ENCODE measurements around the gene PIGZ.

The PIGZ gene

GRCh38 chr3:197001972-197002700, 33.5 kb upstream of the PIGZ start:
- DNase-seq, result peak; percentile 32 to 80 (median 68)

- DNase-seq, result no peak
These were observed 32.7 kb upstream of the PIGZ start for GRCh38 chr3:197001106-197001971.

- peak; percentile 31 to 64 (median 56) for DNase-seq
These were observed 31.6 kb upstream of the PIGZ start for GRCh38 chr3:197000211-197000610.

- DNase-seq, result no peak
These were observed 30.5 kb upstream of the PIGZ start for GRCh38 chr3:196998966-196999760.

GRCh38 chr3:196997311-196997710, 28.7 kb upstream of the PIGZ start:
- DNase-seq, result no peak

GRCh38 chr3:196996454-196997265, 28.0 kb upstream of the PIGZ start:
- DNase-seq, result no peak

GRCh38 chr3:196995646-196996355, 27.2 kb upstream of the PIGZ start:
- no peak for DNase-seq

GRCh38 chr3:196995027-196995426, 26.4 kb upstream of the PIGZ start:
- no peak for DNase-seq

GRCh38 chr3:196994056-196994455, 25.4 kb upstream of the PIGZ start:
- DNase-seq, result no peak

GRCh38 chr3:196992461-196993065, 23.9 kb upstream of the PIGZ start:
- no peak for DNase-seq

- no peak for DNase-seq
These were observed 23.2 kb upstream of the PIGZ start for GRCh38 chr3:196991581-196992460.

- no peak for DNase-seq
These were observed 22.0 kb upstream of the PIGZ start for GRCh38 chr3:196990601-196991007.

- no peak for DNase-seq
These were observed 21.2 kb upstream of the PIGZ start for GRCh38 chr3:196989721-196990262.

GRCh38 chr3:196988241-196989029, 19.8 kb upstream of the PIGZ start:
- no peak for DNase-seq

GRCh38 chr3:196987022-196987421, 18.4 kb upstream of the PIGZ start:
- no peak for DNase-seq

- no peak for DNase-seq
These were observed 17.6 kb upstream of the PIGZ start for GRCh38 chr3:196985954-196986885.

- no peak for DNase-seq
These were observed 16.7 kb upstream of the PIGZ start for GRCh38 chr3:196985298-196985697.

- no peak for DNase-seq
These were observed 14.6 kb upstream of the PIGZ start for GRCh38 chr3:196983186-196983585.

Measured in suppressor macrophage (primary cell).